Esophagus muscularis mucosa (tissue), 4 donors: Measurements from ENCODE around the gene PHLPP2. TPM values are rescaled to one million over a fixed set of nuclear protein-coding genes. Genes with fewer than 3 reads are reported as not detected.

Experiments
- DNase-seq: peaks from one replicate; pipeline ENCODE4 v3.0.0-alpha.2; 2017; ENCODE audit errors: extremely low spot score
- H3K27ac ChIP-seq, 4 donors: fragments of 200-600 bp; sonication (generic); replicated peaks in 1 of 4; 1 replicate in 3 of 4; 2 replicates in 1 of 4; pipeline ENCODE4 v1.5.1; 2016 to 2019; ENCODE audit warnings: mild to moderate bottlenecking in 1 of 4
- H3K27me3 ChIP-seq, 4 donors: fragments of 200-600 bp; sonication (generic); one replicate each; pipeline versions ENCODE4 v1.5.1 to v1.6.0; 2016 to 2019
- H3K36me3 ChIP-seq, 4 donors: fragments of 200-600 bp; sonication (generic); one replicate each; pipeline ENCODE4 v1.5.1; 2016 to 2019
- H3K4me1 ChIP-seq, 4 donors: fragments of 200-600 bp; sonication (generic); one replicate each; pipeline ENCODE4 v1.5.1; 2016 to 2019
- H3K4me3 ChIP-seq, 4 donors: fragments of 200-600 bp; sonication (generic); 1 replicate in 2 of 4; 2 replicates in 2 of 4; pipeline ENCODE4 v1.5.1; 2016 to 2019; ENCODE audit warnings: mild to moderate bottlenecking in 4 of 4, moderate library complexity in 1 of 4
- H3K9me3 ChIP-seq, 4 donors: fragments of 200-600 bp; sonication (generic); 1 replicate in 3 of 4; 2 replicates in 1 of 4; pipeline ENCODE4 v1.5.1; 2016 to 2019
- CTCF ChIP-seq, 3 experiments: fragments of 200-600 bp in 2 of 3; fragments of 450-650 bp in 1 of 3; sonication (generic) in 2 of 3; IDR thresholded peaks; one replicate each; pipeline ENCODE4 v1.5.1; 2017 to 2019; ENCODE audit warnings: antibody characterized with exemption in 3 of 3, mild to moderate bottlenecking in 2 of 3, moderate library complexity in 1 of 3
- EP300 ChIP-seq: sonication (generic); formaldehyde crosslinking; IDR thresholded peaks from one replicate; pipeline ENCODE4 v1.6.1; 2017; ENCODE audit warnings: antibody characterized with exemption
- POLR2A ChIP-seq: fragments of 450-650 bp; IDR thresholded peaks from one replicate; pipeline ENCODE4 v1.6.1; 2017; ENCODE audit warnings: antibody characterized with exemption, moderate library complexity, mild to moderate bottlenecking, low read depth
- POLR2AphosphoS5 ChIP-seq, 2 donors: sonication (generic); formaldehyde crosslinking; IDR thresholded peaks; one replicate each; pipeline ENCODE4 v1.6.1; 2017; ENCODE audit warnings: antibody characterized with exemption in 2 of 2
- WGBS: methylation state at CpG from one replicate; pipeline ENCODE4 v1.1.5; 2018; 5-methylcytosine and 5-hydroxymethylcytosine counted together
- intact Hi-C: fragments of 100-400 bp; cut with DNase I; formaldehyde crosslinking; loops from one replicate; pipeline ENCODE4 v1.15.1; 2023
- total RNA-seq, 4 donors: library from RNA; depleted of rRNA; stranded (reverse); fragments of >200 nt; gene quantifications; one replicate each; pipeline versions ENCODE4 v1.1.0 to v1.2.1, GENCODE V29; 2016

Gene PHLPP2
- total RNA-seq, 4 donors from 2014 or later: 10.4 to 21.1 (median 17.0) TPM

DNA sequence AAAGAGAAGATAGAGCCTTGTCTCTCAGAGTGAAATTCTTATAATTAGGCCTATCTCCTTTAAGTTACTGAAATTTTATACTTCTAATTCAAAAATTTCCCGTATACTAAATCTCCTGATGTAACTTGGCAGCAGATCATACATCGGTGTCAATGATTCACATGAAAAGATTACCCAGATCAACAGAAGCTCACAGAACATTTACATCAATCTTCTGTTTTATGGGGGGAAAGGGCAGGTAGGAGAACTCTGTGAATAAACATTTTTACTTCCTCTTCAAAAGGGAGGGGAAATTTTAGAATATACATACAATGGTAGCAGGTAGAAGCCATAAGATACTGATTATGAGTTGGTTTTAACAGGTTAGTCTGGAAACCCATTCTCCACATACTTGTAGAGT is 43.1 kb downstream of the PHLPP2 start:
- H3K4me3 ChIP-seq: no peak overlapping the region
- no peaks in the 10 kb centered on the region for H3K9me3 ChIP-seq
- TF ChIP-seq CTCF (IDR thresholded peaks at IDR 0.05) (no peak), EP300 (no peak), POLR2A (no peak), POLR2AphosphoS5 (IDR thresholded peaks at IDR 0.05) (no peak)
- DNase-seq: no peak
- no peaks in the 10 kb centered on the region for H3K27me3 ChIP-seq
- H3K36me3 ChIP-seq: peaks cover 42 to 96% (median 64%) of the 10 kb centered on the region in 4 donors
- no peak overlapping the region for H3K27ac ChIP-seq
- intact Hi-C loops: no loop called here
- WGBS: 80% methylated on average over 2 of the region's 2 CpGs
- no peaks in the 10 kb centered on the region for H3K4me1 ChIP-seq

- Histone ChIP-seq H3K36me3 (peaks cover 47 to 100% (median 62%) of the 10 kb centered on the region in 4 donors), H3K4me1 (no peaks in the 10 kb centered on the region), H3K27ac (no peak overlapping the region), H3K9me3 (no peaks in the 10 kb centered on the region), H3K27me3 (no peaks in the 10 kb centered on the region), H3K4me3 (no peak overlapping the region)
- 94% methylated on average over 5 of the region's 5 CpGs for WGBS
- TF ChIP-seq POLR2A: no peak
- TF ChIP-seq CTCF (IDR thresholded peaks at IDR 0.05): no peak
- TF ChIP-seq EP300: no peak
- TF ChIP-seq POLR2AphosphoS5 (IDR thresholded peaks at IDR 0.05): no peak
- no peak for DNase-seq
- intact Hi-C loops: loop anchor here (10.0 kb wide), 1 partner anchor 69 kb away; no protein-coding TSS in a partner anchor
Observed at GRCh38 chr16:71676236-71676635, 48.3 kb downstream of the PHLPP2 start.

DNA sequence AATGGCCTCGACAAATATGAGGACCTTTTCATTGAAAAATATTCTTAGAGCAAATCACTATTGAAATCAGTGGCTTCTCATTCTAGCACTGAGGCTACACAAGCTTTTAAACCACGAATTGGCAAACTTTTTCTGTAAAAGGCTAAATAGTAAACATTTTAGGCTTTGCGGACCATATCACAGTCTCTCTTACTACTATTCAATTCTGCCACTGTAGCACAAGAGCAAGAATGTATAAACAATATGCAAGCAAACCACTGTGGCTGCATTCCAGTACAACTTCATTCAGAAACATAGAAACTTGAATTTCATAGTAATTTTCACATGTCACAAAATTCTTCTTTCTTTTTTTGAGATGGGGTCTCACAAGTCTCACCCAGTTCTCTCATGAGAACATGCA is 49.1 kb downstream of the PHLPP2 start:
- DNase-seq: no peak
- Histone ChIP-seq H3K4me1 (no peaks in the 10 kb centered on the region), H3K36me3 (peaks cover 50 to 100% (median 66%) of the 10 kb centered on the region in 4 donors), H3K27ac (no peak overlapping the region), H3K9me3 (no peaks in the 10 kb centered on the region), H3K27me3 (no peaks in the 10 kb centered on the region), H3K4me3 (no peak overlapping the region)
- intact Hi-C loops: loop anchor here (10.0 kb wide), 1 partner anchor 69 kb away; no protein-coding TSS in a partner anchor
- no peak for TF ChIP-seq POLR2A
- TF ChIP-seq POLR2AphosphoS5 (IDR thresholded peaks at IDR 0.05): no peak
- TF ChIP-seq EP300: no peak
- 95% methylated on average over 3 of the region's 3 CpGs for WGBS

GRCh38 chr16:71674229-71674628 is 50.3 kb downstream of the PHLPP2 start:
- Histone ChIP-seq H3K9me3 (no peaks in the 10 kb centered on the region), H3K36me3 (peaks cover 59 to 100% (median 70%) of the 10 kb centered on the region in 4 donors), H3K4me3 (no peak overlapping the region), H3K4me1 (no peaks in the 10 kb centered on the region), H3K27ac (no peak overlapping the region), H3K27me3 (no peaks in the 10 kb centered on the region)
- no peak for DNase-seq
- 75% methylated on average over 2 of the region's 2 CpGs for WGBS
- TF ChIP-seq POLR2AphosphoS5 (IDR thresholded peaks at IDR 0.05) (no peak), EP300 (no peak), CTCF (IDR thresholded peaks at IDR 0.05) (no peak), POLR2A (no peak)
- intact Hi-C loops: loop anchor here (10.0 kb wide), 1 partner anchor 71 kb away; no protein-coding TSS in a partner anchor

DNA sequence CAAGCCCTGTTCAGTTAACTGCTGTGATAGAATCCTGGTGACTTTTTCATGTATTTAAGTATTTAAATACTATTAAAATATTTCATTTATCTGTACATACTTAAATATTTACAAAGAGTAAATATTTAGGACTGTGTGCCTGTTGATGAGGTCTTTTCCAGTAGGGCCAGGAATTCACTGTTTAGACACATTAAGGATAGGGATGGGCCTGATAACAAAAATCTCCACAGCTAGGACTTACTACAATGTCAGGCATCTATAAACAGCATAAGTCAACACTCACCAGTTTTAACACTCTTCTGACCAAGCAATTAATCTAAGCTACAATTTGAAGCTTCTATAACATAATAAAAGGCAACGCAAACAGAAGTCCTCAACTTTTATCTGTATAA is 50.9 kb downstream of the PHLPP2 start:
- DNase-seq: no peak
- intact Hi-C loops: loop anchor here (10.0 kb wide), 1 partner anchor 71 kb away; no protein-coding TSS in a partner anchor
- TF ChIP-seq POLR2AphosphoS5 (IDR thresholded peaks at IDR 0.05) (no peak), EP300 (no peak), POLR2A (no peak), CTCF (IDR thresholded peaks at IDR 0.05) (no peak)
- H3K27ac ChIP-seq: no peak overlapping the region
- 97% methylated on average over 1 of the region's 1 CpG for WGBS
- H3K36me3 ChIP-seq: peaks cover 64 to 100% (median 70%) of the 10 kb centered on the region in 4 donors
- H3K4me3 ChIP-seq: no peak overlapping the region
- H3K4me1 ChIP-seq: no peaks in the 10 kb centered on the region
- no peaks in the 10 kb centered on the region for H3K9me3 ChIP-seq
- no peaks in the 10 kb centered on the region for H3K27me3 ChIP-seq
